Osteoblast (primary cell): Measurements from ENCODE around the gene ABLIM2. TPM values are rescaled to one million over a fixed set of nuclear protein-coding genes. Genes with fewer than 3 reads are reported as not detected.

ENCODE experiments used
- DNase-seq: peaks from one replicate; pipeline ENCODE4 v3.0.0; 2011; ENCODE audit warnings: low spot score, mixed read lengths; ENCODE audit not compliant: insufficient read length; ENCODE audit errors: missing footprints
- H2AFZ ChIP-seq: 2 replicates; pipeline ENCODE4 v1.6.0; 2011; ENCODE audit warnings: mild to moderate bottlenecking, low read length
- H3K27ac ChIP-seq: 2 replicates; pipeline ENCODE4 v1.5.1; 2011; ENCODE audit warnings: mild to moderate bottlenecking, low read depth, low read length, moderate library complexity
- H3K27me3 ChIP-seq: 2 replicates; pipeline ENCODE4 v1.6.0; 2012; ENCODE audit warnings: mild to moderate bottlenecking, control low read depth, inconsistent platforms, low read length, moderate library complexity; ENCODE audit not compliant: insufficient read depth
- H3K36me3 ChIP-seq: 2 replicates; pipeline ENCODE4 v1.5.1; 2011; ENCODE audit warnings: mild to moderate bottlenecking, low read length, control low read depth, moderate library complexity; ENCODE audit not compliant: insufficient read depth
- H3K4me1 ChIP-seq: 2 replicates; pipeline ENCODE4 v1.5.1; 2011; ENCODE audit warnings: mild to moderate bottlenecking, low read length, control low read depth, moderate library complexity; ENCODE audit not compliant: insufficient read depth
- H3K4me2 ChIP-seq: 2 replicates; pipeline ENCODE4 v1.6.0; 2011; ENCODE audit warnings: mild to moderate bottlenecking, low read length; ENCODE audit not compliant: insufficient read depth
- H3K4me3 ChIP-seq: fragments of 200-600 bp; sonication (generic); 3 replicates; pipeline ENCODE4 v1.5.1; 2012; ENCODE audit warnings: mild to moderate bottlenecking, low read length, inconsistent platforms; ENCODE audit not compliant: insufficient read depth
- H3K79me2 ChIP-seq: 2 replicates; pipeline ENCODE4 v1.6.0; 2012; ENCODE audit warnings: mild to moderate bottlenecking, low read length, control low read depth, inconsistent platforms; ENCODE audit not compliant: insufficient read depth
- H3K9me3 ChIP-seq: 2 replicates; pipeline ENCODE4 v1.5.1; 2011; ENCODE audit warnings: low read depth, low read length, control low read depth
- H4K20me1 ChIP-seq: 2 replicates; pipeline ENCODE4 v1.6.0; 2012; ENCODE audit warnings: mild to moderate bottlenecking, low read length, control low read depth; ENCODE audit not compliant: insufficient read depth
- CTCF ChIP-seq: IDR thresholded peaks from 2 replicates; pipeline ENCODE4 v1.5.1; 2011; ENCODE audit warnings: mild to moderate bottlenecking, low read depth, low read length, moderate library complexity; ENCODE audit errors: extremely low read depth
- total RNA-seq: library from RNA; depleted of rRNA; stranded (reverse); fragments of >200 nt; gene quantifications from 2 replicates; pipeline ENCODE4 v1.2.3, GENCODE V29; 2012

The ABLIM2 gene
- total RNA-seq, 1 donor, result 0.36 TPM

GRCh38 chr4:8127051-8127826 is 31.4 kb downstream of the ABLIM2 start:
- Histone ChIP-seq H3K27me3 (peaks cover 9% of the 10 kb centered on the region), H3K27ac (no peak overlapping the region), H2AFZ (no peak overlapping the region), H3K36me3 (no peaks in the 10 kb centered on the region), H3K79me2 (no peaks in the 10 kb centered on the region), H3K4me2 (no peak overlapping the region), H4K20me1 (no peaks in the 10 kb centered on the region), H3K4me3 (no peak overlapping the region), H3K4me1 (no peaks in the 10 kb centered on the region), H3K9me3 (no peaks in the 10 kb centered on the region)
- TF ChIP-seq CTCF, result no peak
- no peak for DNase-seq

GRCh38 chr4:8126523-8126922 is 32.1 kb downstream of the ABLIM2 start:
- Histone ChIP-seq H2AFZ (no peak overlapping the region), H3K27ac (no peak overlapping the region), H3K79me2 (no peaks in the 10 kb centered on the region), H3K4me3 (no peak overlapping the region), H3K9me3 (no peaks in the 10 kb centered on the region), H3K4me1 (no peaks in the 10 kb centered on the region), H3K4me2 (no peak overlapping the region), H3K36me3 (no peaks in the 10 kb centered on the region), H4K20me1 (no peaks in the 10 kb centered on the region), H3K27me3 (peaks cover 10% of the 10 kb centered on the region)
- TF ChIP-seq CTCF, result no peak
- no peak for DNase-seq

GRCh38 chr4:8125526-8126056 is 33.0 kb downstream of the ABLIM2 start:
- DNase-seq, result no peak
- no peak overlapping the region for H2AFZ ChIP-seq
- H3K36me3 ChIP-seq, result no peaks in the 10 kb centered on the region
- no peak overlapping the region for H3K4me3 ChIP-seq
- no peaks in the 10 kb centered on the region for H4K20me1 ChIP-seq
- H3K27ac ChIP-seq, result no peak overlapping the region
- H3K4me1 ChIP-seq, result no peaks in the 10 kb centered on the region
- H3K9me3 ChIP-seq, result no peaks in the 10 kb centered on the region
- H3K4me2 ChIP-seq, result no peak overlapping the region
- TF ChIP-seq CTCF, result no peak
- H3K27me3 ChIP-seq, result peaks cover 10% of the 10 kb centered on the region
- no peaks in the 10 kb centered on the region for H3K79me2 ChIP-seq

DNA sequence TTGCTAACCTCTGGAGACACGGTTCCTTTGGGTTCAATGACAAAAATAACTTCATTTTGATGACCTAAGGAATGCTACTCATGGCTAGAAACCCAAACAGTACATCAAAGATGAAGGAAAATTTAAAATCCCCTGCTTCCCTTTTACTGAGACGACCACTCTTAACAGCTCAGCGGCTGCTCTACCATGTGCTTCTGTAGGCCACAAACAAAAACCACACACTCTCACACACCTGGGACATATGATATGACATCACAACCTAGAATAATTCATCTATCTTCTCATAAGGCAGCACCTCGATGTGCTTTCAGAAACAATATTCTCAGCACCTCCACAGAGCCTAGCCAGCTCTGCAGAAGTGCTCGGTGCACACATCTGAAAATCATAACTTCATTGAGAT is 34.7 kb downstream of the ABLIM2 start:
- H3K36me3 ChIP-seq, result no peaks in the 10 kb centered on the region
- peaks cover 13% of the 10 kb centered on the region for H3K27me3 ChIP-seq
- no peak overlapping the region for H3K4me2 ChIP-seq
- H2AFZ ChIP-seq, result no peak overlapping the region
- no peaks in the 10 kb centered on the region for H3K4me1 ChIP-seq
- H3K9me3 ChIP-seq, result no peaks in the 10 kb centered on the region
- no peak for DNase-seq
- H3K27ac ChIP-seq, result no peak overlapping the region
- H3K79me2 ChIP-seq, result no peaks in the 10 kb centered on the region
- no peak overlapping the region for H3K4me3 ChIP-seq
- no peaks in the 10 kb centered on the region for H4K20me1 ChIP-seq
- TF ChIP-seq CTCF, result no peak
